VCaP (cell line): Measurements from ENCODE around the gene SIPA1L3.
A peak's percentile ranks its signal among the peaks of the same experiment; 100 is the strongest.

Source experiments
- H3K27ac ChIP-seq: fragments of 450-650 bp; 2 replicates; pipeline ENCODE4 v1.5.1; 2017
- TF ChIP-seq, protein P1 (sequence below): fragments of 450-650 bp; conservative IDR thresholded peaks from 2 replicates; pipeline ENCODE4 v1.5.1; 2017; ENCODE audit warnings: mild to moderate bottlenecking, moderate library complexity

SIPA1L3 gene

DNA sequence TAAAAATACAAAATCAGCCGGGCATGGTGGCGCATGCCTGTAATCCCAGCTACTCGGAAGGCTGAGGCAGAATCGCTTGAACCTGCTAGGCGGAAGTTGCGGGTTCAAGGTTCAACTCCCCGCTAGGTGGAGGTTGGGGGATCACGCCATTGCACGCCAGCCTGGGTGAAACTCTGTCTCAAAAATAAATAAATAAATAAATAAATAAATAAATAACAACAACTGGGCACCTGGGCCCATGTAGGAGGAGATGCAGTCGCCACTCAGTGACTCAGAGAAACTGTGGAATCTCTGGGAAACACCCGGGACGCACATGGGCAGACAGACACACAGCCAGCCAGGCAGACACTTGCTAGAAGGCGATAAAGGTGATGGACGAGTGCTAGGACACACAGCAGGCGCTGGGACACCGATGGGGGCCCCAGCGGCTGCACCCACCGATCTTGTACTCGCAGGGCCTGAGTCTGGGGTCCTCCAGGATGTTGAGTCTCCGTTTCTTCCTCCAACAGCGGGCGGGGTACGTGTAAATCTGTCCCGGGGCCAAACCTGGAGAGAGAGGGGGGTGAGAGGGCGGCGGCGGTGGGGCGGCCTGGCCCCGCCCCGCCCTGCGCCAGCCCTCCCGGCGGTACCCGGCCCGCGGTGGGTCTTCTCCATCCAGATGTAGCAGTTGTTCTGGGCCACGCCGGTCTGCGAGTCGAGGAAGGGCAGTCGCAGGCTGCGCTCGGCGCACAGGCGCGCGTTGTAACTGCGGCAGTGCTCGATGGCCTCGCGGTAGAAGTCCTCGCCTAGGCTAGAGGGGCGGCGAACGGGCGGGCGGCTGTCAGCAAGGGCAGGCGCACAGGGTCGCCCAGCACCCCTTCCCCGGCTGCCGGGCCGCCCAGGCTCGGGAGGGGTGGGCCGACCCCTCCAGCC is 315.2 kb downstream of the SIPA1L3 start:
- H3K27ac ChIP-seq = no peak overlapping the region
- TF ChIP-seq, protein P1, sequence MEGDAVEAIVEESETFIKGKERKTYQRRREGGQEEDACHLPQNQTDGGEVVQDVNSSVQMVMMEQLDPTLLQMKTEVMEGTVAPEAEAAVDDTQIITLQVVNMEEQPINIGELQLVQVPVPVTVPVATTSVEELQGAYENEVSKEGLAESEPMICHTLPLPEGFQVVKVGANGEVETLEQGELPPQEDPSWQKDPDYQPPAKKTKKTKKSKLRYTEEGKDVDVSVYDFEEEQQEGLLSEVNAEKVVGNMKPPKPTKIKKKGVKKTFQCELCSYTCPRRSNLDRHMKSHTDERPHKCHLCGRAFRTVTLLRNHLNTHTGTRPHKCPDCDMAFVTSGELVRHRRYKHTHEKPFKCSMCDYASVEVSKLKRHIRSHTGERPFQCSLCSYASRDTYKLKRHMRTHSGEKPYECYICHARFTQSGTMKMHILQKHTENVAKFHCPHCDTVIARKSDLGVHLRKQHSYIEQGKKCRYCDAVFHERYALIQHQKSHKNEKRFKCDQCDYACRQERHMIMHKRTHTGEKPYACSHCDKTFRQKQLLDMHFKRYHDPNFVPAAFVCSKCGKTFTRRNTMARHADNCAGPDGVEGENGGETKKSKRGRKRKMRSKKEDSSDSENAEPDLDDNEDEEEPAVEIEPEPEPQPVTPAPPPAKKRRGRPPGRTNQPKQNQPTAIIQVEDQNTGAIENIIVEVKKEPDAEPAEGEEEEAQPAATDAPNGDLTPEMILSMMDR = no peak

DNA sequence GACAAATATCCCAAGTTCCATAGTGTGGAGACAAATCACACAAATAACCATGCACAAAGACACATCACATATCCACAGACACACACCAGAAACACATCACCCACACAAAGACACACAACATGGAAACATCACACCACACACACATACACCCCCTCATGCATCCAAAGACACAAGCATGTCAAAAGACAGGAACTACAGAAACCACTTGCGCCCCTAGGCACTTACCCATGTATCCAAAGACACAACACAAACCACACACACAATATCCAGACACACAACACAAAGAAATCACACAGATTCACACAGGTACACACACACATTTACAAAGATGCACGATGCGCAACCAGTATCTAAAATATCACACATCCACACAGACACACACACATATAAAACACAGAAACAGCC is 316.1 kb downstream of the SIPA1L3 start:
- TF ChIP-seq, protein P1 = no peak
- no peak overlapping the region for H3K27ac ChIP-seq

DNA sequence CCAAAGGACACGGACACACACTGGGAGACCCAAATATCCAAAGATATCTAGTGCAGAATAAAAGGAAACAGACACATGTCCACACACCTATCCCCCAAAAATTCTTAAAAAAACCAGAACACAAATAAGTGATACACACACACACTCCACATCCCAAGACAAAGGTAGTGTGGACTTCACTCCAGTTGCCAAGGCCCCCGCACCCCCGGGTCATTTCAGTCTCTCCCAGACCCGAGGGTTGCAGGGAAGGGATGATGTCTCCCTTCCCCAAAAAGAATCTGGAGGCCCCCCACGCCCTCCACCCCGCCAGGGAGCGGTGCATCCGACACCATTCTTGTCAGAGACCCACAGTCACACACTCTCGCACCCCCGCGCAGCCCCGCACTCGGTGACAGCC is 316.6 kb downstream of the SIPA1L3 start:
- TF ChIP-seq, protein P1 = no peak
- H3K27ac ChIP-seq = peak overlapping the region; percentile 33; the same call in 1 of the 2 replicates

DNA sequence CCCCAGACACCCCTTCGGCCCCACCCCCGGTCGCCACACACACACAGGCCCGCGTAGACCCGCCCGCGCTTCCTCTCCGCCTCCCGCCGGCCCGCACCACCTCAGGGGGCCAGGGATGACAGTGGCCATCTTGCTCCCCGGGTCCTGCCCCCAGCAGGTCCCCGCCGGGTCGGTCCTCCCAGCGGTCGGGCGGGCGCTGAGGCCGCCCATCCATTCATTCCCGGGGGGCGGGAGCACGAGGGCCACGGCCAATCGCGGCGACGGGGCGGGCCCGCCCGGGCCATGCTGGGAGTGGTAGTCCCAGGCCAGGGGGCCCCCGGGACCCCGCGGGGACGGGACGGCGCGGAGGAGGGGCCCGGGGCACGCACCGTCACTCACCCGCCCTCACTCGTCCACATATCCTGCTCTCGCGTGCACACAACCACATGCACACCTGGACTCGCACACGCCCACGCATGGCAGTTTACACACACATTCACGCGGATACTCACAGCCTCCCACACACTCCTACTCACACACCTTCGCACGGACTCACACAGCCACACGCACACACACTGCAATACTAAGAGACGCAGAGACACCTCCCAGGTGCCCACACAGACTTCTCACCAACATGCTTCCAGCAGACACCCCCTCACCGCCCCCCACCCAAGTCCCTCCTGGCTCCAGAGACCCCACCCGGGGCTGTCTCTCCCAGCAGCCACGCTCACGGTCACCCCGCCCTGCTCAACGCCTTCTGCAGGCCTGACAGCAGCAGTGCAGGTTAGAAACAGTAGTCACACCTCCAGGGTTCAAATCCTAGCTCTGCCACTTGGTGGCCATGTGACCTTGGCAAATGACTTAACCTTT is 317.2 kb downstream of the SIPA1L3 start, which contains the start of gene DPF1:
DPF1 (minus strand) TSS at position 209 of the 849 bp plus-strand sequence; CDS start at position 129, 80 bp downstream.
- TF ChIP-seq, protein P1 = peak; percentile 56
- peak within 1 kb of the TSS; percentile 33; the same call in 1 of the 2 replicates for H3K27ac ChIP-seq

DNA sequence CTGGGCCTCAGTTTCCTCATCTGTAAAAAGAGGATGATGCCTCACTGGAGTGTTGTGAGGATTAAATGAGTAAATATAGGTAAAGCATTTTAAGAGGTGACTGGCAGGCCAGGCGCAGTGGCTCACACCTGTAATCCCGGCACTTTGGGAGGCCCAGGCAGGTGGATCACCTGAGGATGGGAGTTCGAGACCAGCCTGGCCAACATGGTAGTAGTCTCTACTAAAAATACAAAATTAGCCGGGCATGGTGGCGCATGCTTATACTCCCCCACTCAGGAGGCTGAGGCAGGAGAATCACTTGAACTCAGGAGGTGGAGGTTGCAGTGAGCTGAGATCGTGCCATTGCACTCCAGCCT is 317.8 kb downstream of the SIPA1L3 start:
- peak overlapping the region; percentile 33; the same call in 1 of the 2 replicates for H3K27ac ChIP-seq

DNA sequence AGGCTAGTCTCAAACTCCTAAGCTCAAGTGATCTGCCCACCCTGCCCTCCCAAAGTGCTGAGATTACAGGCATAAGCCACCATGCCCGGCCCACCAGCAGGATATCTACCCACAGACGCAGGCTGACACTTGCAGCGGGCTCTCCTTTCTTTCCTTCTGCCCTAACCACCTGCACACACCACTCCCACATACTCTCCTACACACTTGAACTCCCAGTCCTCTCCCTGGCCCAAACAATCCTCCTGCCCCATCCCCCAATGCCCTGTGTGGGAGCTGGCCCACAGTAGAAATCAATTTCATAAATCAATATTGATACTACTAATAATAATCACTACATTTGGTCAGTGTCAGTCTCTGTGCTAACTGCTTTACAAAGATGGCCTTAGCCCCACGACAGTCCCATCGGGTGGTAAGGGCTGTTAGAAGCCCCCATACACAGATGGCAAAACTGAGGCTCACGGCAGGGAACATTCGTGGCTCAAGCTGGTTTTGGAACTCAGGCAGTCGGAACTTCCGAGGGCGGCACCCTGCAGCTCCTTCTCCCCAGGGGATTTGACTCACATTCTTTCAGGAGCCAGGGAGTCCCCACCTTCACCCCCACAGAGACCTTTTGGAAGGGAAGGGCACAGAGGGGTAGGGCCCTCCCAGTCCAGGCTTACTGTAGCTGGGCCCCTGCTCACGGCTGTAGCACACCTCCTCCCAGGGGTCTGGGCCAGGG is 320.4 kb downstream of the SIPA1L3 start:
- H3K27ac ChIP-seq = no peak overlapping the region
- TF ChIP-seq, protein P1 = no peak

DNA sequence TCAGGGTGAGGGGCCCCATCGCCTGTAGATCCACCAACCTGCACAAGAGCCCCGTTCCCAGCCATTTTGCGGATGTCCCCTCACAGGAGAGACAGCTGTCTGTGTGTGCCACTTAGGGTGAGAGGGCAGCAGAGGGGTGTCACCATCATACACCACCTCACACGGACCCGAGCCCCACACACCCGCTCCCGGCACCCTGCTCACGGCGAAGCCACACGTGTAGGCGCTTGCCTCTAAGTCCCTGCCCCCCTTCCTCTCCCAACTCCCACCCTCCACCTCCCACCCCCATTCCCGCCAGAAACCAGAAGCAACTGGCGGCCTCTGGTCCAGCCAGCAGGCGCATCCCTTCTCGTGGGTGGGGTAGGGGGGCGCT is 321.0 kb downstream of the SIPA1L3 start:
- TF ChIP-seq, protein P1 = no peak
- H3K27ac ChIP-seq = no peak overlapping the region
